ENCODE measurements around the gene TMEM54. TPM values are rescaled to one million over a fixed set of nuclear protein-coding genes. Genes with fewer than 3 reads are reported as not detected.

TMEM54 gene
- total RNA-seq, 1 donor from 2014 or later, result 99.0 TPM

GRCh38 chr1:32860566-32860965, 40.6 kb downstream of the TMEM54 start:
- TF ChIP-seq CTCF (IDR thresholded peaks at IDR 0.05; ENCODE audit: insufficient read depth, low read length, poor library complexity, severe bottlenecking), result no peak
- Histone ChIP-seq H3K4me3 (ENCODE audit: low read depth, low read length) (no peak overlapping the region), H3K36me3 (ENCODE audit: control insufficient read depth, insufficient read depth, low read length) (no peaks in the 10 kb centered on the region), H3K27me3 (ENCODE audit: control insufficient read depth, insufficient read depth, low read length) (no peaks in the 10 kb centered on the region)
- no peak for DNase-seq (ENCODE audit: low read depth)

- no peaks in the 10 kb centered on the region for H3K27me3 ChIP-seq (ENCODE audit: control insufficient read depth, insufficient read depth, low read length)
- H3K4me3 ChIP-seq (ENCODE audit: low read depth, low read length), result no peak overlapping the region
- no peak for TF ChIP-seq CTCF (IDR thresholded peaks at IDR 0.05; ENCODE audit: insufficient read depth, low read length, poor library complexity, severe bottlenecking)
- DNase-seq (ENCODE audit: low read depth), result no peak
- no peaks in the 10 kb centered on the region for H3K36me3 ChIP-seq (ENCODE audit: control insufficient read depth, insufficient read depth, low read length)
These were observed 41.3 kb downstream of the TMEM54 start for GRCh38 chr1:32859915-32860314.

- no peak for TF ChIP-seq CTCF (IDR thresholded peaks at IDR 0.05; ENCODE audit: insufficient read depth, low read length, poor library complexity, severe bottlenecking)
- Histone ChIP-seq H3K4me3 (ENCODE audit: low read depth, low read length) (no peak overlapping the region), H3K27me3 (ENCODE audit: control insufficient read depth, insufficient read depth, low read length) (no peaks in the 10 kb centered on the region), H3K36me3 (ENCODE audit: control insufficient read depth, insufficient read depth, low read length) (peaks cover 2% of the 10 kb centered on the region)
- DNase-seq (ENCODE audit: low read depth), result no peak
These were observed 42.4 kb downstream of the TMEM54 start for GRCh38 chr1:32858791-32859190.

GRCh38 chr1:32858136-32858535, 43.1 kb downstream of the TMEM54 start:
- DNase-seq (ENCODE audit: low read depth), result no peak
- H3K4me3 ChIP-seq (ENCODE audit: low read depth, low read length), result no peak overlapping the region
- H3K36me3 ChIP-seq (ENCODE audit: control insufficient read depth, insufficient read depth, low read length), result peaks cover 2% of the 10 kb centered on the region
- no peaks in the 10 kb centered on the region for H3K27me3 ChIP-seq (ENCODE audit: control insufficient read depth, insufficient read depth, low read length)
- TF ChIP-seq CTCF (IDR thresholded peaks at IDR 0.05; ENCODE audit: insufficient read depth, low read length, poor library complexity, severe bottlenecking), result no peak

- no peak for TF ChIP-seq CTCF (IDR thresholded peaks at IDR 0.05; ENCODE audit: insufficient read depth, low read length, poor library complexity, severe bottlenecking)
These were observed 45.1 kb downstream of the TMEM54 start for GRCh38 chr1:32855861-32856617.

More at GRCh38 chr1:32855861-32856617, 45.1 kb downstream of the TMEM54 start:
- peaks cover 2% of the 10 kb centered on the region for H3K36me3 ChIP-seq (ENCODE audit: control insufficient read depth, insufficient read depth, low read length)
- H3K4me3 ChIP-seq (ENCODE audit: low read depth, low read length), result no peak overlapping the region
- no peaks in the 10 kb centered on the region for H3K27me3 ChIP-seq (ENCODE audit: control insufficient read depth, insufficient read depth, low read length)
- no peak for DNase-seq (ENCODE audit: low read depth)
